NCI-H69 (cell line): ENCODE measurements around the gene EVL.

ENCODE experiments used
- DNase-seq: peaks from one replicate; lab custom pipeline; 2025; lab: John Stamatoyannopoulos, UW

The EVL gene

GRCh38 chr14:100128688-100129087 lies 63.5 kb downstream of the EVL start:
- no peak for DNase-seq

GRCh38 chr14:100129161-100129589 lies 64.0 kb downstream of the EVL start:
- peak; percentile 53 for DNase-seq

- peak; percentile 46 for DNase-seq
Measured at GRCh38 chr14:100130521-100130920, 65.3 kb downstream of the EVL start.

DNA sequence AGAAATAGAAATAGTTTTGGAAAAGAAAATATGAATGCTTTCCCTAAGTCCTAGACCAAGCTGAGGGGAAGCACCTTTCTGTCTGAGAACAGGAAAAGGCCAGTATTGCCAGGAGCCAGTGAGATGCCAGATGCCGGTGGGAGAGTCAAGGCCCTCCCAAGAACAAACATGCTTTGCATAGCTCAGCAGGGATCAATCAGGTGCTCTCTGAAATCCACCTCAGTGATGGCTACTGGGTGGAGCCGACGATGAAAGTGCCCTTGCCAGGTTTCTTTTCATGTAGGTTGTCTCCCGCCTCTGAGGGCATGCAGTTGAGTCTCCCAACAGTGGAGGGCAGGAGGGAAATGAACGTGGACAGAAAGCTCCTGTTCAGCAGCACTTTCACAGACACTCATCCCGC lies 66.0 kb downstream of the EVL start:
- DNase-seq: peak; percentile 92

DNA sequence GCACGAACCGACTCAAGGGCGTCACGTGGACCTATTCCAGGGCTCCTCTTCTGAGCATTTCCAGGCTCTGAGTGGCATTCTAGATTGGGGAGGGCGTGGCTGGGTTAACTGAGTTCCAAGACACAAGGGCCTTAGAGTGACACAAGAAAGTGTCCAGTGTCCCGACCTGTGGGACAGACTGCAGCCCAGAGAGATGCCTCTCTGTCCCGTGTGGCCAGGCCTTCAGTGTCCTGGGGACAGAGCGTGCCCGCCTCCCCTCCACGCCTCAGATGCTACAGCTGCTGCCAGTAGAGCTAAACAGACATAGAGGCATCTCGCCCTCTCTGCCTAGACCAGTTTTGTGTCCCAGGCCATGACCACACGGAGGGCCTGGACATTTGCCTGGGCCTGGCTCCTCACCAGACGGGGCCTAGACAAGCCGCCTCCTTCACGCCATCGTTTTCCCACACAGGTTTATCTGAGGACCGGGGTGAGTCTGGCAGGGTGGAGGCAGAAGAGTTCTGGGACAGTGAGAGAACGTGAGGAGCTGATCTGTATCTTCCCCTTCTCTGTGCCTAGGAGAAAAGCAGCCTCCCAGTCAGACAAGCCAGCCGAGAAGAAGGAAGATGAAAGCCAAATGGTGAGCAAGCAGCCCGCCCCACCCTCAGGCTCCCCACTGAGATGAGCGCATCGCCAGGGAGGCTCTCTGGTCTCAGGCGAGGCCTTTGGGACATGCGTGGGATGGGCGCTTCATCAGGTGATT lies 67.1 kb downstream of the EVL start:
- DNase-seq: no peak

DNA sequence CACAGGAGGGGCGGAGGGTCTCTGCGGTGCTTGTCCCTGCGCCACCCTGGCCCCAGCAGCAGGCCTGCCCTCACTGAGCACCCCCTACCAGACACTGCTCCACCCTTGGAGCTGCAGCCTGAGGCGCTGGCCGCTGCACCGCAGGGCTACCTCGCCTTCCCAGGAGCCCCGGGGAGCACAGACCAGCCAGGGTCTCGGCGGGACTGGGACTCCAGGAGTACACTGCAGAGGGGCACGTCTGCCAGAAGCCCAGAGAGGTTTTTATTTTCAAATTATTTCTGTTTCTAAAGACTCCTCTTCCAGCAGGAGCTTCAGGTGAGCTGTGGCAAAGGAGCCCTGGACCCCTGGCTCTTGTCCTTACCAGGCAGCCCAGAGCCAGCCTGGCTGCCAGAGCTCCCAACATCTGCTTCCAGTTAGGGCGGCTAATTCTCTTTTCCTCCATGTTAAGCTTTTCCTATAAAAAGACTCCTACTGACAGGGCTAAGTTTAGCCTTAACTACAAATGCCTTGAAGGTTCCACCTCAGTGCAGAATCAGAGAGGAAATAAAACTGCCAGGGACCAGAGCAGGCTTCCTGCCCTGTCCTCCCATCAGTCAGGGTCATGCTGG lies 67.8 kb downstream of the EVL start:
- DNase-seq: no peak

- no peak for DNase-seq
Measured at GRCh38 chr14:100134586-100134985, 69.4 kb downstream of the EVL start.

DNA sequence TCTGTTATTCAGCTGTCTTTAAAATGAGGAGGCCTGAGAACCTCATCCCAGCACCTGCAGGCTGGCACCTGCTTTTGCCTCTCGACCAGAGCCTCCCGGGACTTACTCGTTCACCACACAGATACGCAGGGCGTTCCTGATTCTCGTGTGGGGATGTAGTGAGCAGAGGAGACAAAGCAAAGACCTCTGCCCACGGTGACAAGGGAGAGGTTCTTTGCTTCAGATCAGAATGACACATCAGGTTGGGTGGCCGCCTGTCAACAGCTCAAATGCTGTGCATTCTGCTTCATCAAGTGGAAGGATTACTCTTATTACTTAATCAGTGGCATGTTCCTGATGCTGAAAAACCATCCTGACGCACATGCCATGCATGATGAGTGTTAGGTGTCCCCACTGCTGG lies 69.9 kb downstream of the EVL start:
- DNase-seq: no peak

GRCh38 chr14:100135784-100136183 lies 70.6 kb downstream of the EVL start:
- no peak for DNase-seq

- no peak for DNase-seq
Measured at GRCh38 chr14:100137173-100137572, 72.0 kb downstream of the EVL start.

DNA sequence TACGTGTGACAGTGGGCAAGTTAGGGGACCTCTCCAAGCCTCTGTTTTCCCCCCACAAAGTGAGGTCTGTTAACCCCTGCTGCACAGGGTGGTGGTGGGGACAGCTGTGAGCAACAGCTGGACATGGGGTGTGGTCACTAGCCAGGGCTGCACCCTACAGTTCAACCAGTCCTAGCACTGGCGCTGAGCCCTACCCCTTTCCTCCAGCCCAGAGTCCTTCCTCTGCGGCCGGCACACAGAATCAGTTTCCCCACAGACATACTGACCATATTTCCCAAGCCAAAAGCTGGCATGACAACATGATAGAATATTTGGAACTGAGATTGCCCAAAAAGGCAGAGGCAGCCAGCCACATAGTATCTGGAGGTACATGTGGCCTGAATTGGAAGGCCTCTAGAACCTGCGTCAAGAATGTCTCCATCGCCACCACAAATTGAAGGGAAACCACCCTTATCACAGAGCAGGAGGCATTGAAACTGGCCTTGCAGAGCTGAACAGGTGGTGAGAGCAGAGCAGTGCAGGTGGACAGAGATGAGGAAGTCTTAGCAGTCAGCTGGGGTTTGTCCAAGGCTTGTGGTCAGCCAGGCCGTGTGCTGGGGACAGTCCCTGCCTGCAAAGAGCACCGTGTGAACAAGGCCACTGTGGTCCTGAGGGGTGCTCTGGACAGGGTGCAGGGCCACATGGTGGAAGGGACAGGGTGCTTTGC lies 73.0 kb downstream of the EVL start:
- no peak for DNase-seq

GRCh38 chr14:100138955-100139354 lies 73.7 kb downstream of the EVL start:
- no peak for DNase-seq

DNA sequence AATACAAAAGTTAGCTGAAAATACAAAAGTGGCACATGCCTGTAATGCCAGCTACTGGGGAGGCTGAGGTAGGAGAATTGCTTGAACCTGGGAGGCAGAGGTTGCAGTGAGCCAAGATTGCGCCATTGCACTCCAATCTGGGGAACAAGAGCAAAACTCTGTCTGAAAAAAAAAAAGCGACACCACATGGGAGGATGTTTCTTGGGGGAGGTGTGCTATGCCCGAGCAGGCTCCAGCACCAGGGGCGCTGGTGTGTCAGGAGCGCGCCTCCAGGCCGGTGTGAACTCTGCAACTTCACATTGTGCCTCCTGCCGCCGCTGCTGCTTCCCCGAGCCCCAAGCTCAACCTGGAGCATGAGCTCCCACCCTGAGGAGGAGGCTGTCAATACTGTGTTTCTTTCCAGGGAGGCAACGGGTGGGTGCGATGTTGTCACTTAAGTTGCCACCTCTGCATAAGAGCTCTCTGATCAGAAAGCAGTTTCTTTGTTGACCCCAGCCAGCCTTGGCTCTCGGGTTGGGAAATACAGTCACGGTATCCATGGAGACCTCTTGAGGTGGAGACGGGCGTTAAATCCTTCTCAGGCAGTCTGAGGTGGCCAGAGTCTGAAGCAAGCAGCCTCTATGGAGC lies 75.3 kb downstream of the EVL start:
- no peak for DNase-seq

DNA sequence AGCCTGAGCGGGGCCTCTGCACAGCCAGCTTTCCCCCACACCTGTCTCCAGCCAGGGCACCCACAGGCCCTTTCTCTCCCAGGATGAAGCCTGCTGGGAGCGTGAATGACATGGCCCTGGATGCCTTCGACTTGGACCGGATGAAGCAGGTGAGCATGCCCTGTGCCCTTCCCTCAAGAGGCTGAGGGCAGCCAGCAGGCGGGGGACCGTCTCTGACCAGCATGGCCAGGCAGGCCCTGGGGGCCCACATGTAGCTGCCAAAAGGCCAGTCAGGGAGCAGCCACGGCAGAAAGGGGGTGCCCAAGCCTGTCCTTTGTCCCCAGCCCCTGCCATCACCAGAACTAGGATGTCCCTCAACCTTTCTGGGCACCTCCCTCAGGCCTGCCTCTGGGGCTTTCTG lies 75.9 kb downstream of the EVL start:
- no peak for DNase-seq

GRCh38 chr14:100142073-100143040 lies 77.1 kb downstream of the EVL start:
- no peak for DNase-seq

DNA sequence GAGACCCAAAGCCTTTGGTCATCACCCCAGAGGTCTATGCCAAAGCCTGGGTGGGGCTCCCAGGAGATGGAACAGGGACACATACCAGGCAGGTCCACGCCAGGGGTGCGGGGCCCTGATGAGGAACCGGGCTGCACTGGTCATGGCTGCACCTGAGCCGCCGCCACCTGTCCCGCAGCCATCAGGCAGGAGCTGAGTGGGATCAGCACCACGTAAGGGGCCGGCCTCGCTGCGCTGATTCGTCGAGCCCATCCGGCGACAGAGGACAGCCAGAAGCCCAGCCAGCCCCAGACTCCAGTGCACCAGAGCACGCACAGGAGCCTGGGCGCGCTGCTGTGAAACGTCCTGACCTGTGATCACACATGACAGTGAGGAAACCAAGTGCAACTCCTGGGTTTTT lies 78.3 kb downstream of the EVL start:
- no peak for DNase-seq

DNA sequence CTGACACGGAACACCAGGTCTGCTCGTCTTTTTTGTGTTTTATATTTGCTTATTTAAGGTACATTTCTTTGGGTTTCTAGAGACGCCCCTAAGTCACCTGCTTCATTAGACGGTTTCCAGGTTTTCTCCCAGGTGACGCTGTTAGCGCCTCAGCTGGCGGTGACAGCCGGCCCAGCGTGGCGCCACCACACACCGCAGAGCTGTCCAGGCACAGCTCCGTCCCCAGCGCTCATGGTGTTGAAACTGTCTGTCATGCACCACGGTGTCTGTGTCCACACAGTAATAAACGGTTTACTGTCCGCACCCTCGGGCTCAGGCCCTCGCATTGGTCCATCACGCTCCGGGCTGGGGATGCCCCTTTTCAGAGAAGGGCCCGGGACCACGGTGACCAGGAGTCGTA lies 78.7 kb downstream of the EVL start:
- no peak for DNase-seq

DNA sequence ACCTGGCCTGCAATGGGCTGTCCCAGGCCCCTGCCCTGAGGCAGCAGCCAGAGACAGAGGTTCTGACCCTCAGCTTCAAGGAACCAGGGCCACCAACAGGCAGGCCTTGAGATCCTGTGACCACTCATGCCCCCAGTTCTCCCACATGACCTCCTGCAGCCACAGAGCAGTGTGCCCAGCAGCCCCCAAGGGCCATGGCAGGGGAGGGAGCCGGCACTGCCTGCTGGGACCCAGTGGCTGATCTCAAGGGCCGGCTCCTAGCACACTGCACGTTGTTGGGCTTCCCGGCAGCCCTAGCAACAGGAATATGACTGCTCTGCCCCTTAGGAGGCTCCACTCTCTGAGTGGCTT lies 79.4 kb downstream of the EVL start:
- DNase-seq: no peak

- DNase-seq: no peak
Measured at GRCh38 chr14:100144996-100145646, 79.9 kb downstream of the EVL start.

- DNase-seq: no peak
Measured at GRCh38 chr14:100145682-100146464, 80.7 kb downstream of the EVL start.
